ENCODE data around the gene TBCD.
A peak's percentile ranks its signal among the peaks of the same experiment; 100 is the strongest.

Gene TBCD

DNA sequence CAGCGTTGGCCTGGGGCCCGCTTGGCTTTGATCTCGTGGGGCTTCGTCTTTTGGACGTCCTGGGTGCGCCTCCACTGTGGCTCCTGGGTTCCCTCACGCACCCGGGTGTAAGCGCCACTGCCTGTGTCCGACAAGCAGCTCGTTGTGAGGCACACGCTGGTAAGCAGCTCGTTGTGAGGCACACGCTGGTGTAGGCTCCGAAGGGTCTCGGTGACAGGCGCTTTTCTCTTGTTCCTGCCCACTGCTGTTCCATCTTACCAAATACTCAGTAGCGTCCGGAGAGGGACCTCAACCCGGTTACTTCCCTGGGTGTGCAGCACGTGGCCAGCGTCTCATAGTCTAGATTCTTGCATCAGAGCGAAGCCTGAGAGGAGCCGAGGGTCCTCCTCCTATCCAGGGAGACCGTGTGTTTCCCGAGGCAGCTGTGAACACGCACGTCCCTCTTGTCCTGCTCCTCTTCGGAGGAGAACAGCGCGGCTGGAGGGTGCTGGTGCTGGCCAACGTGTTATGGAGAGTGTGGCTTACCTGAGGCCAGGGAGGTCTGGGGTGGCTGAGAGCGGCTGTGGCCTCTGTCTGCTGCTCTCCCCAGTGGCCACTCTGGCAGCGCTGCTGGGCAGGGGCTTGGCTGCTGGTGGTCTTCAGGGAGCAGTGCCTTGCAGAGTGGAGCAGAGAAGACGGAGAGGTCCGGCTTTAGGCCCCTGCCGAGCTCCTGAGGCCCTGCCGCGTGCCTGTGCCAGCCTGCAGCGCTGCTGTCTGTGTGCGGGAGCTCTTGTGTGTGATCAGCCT lies 120.1 kb downstream of the TBCD start:
- DNase-seq (ENCODE audit: low spot score) = no peak

GRCh38 chr17:82872591-82873520 lies 121.0 kb downstream of the TBCD start:
- no peak for DNase-seq (ENCODE audit: low spot score)

GRCh38 chr17:82873521-82873920 lies 121.7 kb downstream of the TBCD start:
- DNase-seq (ENCODE audit: low spot score) = no peak

DNA sequence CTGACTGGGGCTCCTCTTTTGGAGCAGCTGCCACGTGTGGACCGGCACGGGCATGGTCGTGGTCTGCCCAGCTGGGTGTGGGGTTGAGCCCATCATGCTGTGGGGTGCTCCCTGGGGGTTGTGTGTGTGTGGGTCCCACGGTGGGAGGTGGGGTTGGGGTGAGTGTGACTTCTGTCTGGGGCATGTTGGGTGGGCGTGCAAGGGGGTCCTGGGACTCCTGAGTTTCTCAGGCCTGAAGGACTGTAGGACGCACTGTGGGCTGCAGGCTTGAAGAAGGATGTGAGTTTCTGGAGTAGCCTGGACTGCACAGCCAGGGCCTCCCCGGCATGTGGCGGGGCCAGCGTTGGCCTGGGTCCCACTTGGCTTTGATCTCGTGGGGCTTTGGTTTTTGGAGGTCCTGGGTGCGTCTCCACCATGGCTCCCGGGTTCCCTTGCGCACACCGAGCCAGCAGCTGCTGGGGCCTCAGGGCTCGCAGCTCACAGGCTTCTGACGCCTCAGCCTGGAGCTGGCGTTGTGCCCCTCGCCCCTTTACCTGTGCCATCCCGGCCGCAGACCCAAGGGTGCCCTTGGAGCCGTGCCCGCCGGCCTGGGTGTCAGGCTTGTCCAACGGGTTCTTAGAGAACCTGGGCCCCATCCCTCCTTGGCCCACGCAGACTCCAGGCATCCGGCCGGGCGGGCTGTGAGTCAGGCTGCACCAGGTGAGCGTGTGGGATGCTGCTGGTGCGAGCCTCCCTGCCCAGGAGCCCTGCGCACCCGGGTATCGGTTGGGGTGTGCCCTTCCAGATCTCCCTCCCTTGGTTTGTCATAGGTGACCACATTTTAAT lies 122.4 kb downstream of the TBCD start:
- no peak for DNase-seq (ENCODE audit: low spot score)

GRCh38 chr17:82875407-82875856 lies 123.6 kb downstream of the TBCD start:
- DNase-seq (ENCODE audit: low spot score) = no peak

DNA sequence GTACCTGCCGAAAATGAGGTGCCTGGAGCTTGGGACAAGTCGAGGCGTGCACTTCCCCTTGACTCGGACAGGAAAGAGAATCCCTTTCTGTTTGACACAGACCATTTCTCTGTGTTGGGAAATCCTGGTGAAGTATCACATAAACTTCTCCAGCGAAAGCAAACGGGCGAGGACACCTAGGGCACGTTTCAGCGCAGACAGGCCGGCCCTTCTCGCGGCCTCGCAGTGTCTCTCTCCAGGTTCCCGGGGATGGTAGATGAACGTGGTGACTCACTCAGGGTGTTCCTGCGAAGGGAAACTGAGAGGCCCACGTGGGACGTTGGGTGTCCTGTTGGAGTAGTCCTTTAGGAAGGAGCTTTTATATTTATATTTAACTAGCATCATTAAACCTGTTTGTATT lies 124.3 kb downstream of the TBCD start:
- DNase-seq (ENCODE audit: low spot score) = no peak

DNA sequence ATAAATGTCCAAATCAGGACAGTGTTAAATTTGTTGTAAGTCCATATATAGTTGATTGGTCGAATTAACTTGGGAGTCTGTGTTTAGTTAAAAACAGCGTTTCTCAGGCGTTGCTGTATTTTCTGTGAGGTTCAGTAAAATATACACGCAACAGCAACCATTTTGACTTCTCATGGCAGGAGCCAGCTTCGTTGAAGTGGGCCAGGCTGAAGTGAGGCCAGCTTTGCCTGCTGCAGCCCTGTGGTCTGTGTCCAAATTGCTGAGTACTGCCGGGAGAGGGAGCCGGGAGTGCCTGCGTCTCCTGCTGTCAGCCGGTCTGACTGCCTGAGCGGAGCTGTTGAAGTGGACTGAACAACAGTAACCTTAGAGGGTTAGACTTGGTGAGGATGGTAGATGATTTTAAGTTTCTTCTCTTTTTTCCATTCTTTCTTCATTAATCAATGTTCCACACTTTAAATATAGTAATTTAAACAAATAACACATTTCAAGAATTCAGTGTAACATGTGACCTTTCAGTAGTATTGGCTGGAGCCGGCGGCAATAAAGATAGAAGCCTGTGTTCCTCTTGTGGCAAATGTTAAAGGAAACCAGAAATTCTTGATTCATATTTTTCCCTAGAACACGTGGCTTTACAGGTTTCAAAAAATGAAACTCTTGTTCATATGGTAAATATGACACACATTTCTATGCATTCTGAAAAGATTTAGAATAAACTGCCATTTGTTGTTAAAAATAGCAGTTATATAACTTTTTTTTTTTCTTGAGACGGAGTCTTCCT lies 124.9 kb downstream of the TBCD start:
- DNase-seq (ENCODE audit: low spot score) = no peak

DNA sequence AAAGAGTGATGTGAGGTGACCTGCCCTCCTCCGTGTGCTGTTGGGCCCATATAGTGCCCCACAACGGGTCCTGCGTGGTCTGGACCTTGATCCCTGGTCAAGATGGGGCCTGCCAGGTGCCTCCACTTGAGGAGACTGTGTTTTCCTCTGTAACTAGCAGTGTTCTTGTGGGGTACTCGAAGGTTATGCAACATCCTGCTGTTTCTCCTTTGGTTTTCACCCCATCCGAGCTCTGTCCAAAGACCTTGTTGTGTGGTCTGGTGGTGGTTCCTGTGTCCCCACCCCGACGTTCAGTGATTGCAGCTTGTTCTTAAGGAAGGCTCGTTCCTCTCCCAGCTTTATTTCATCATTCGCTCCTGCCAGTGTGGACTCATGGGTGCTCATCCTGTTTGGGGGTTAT lies 126.7 kb downstream of the TBCD start:
- DNase-seq (ENCODE audit: low spot score) = no peak

DNA sequence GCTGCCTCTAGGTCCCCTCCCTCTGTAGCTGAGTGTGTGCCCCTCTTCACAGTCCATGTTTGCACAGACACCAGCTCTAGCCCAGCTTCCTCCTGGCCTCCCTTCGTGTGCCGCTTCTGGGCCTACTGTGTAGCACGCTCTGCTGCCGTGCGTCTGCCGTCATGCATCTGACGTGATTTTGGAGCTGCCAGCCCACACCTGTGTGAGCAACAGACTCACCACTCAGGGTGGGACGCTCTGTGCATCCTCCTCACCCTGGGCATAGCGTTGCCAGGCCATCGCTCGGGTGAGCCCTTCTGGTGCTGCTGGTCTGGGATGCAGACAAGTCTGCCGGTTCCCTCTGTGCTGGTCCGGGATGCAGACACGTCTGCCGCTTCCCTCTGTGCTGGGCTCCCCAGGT lies 127.4 kb downstream of the TBCD start:
- DNase-seq (ENCODE audit: low spot score) = no peak

GRCh38 chr17:82880620-82881323 lies 128.9 kb downstream of the TBCD start:
- no peak for DNase-seq (ENCODE audit: low spot score)

DNA sequence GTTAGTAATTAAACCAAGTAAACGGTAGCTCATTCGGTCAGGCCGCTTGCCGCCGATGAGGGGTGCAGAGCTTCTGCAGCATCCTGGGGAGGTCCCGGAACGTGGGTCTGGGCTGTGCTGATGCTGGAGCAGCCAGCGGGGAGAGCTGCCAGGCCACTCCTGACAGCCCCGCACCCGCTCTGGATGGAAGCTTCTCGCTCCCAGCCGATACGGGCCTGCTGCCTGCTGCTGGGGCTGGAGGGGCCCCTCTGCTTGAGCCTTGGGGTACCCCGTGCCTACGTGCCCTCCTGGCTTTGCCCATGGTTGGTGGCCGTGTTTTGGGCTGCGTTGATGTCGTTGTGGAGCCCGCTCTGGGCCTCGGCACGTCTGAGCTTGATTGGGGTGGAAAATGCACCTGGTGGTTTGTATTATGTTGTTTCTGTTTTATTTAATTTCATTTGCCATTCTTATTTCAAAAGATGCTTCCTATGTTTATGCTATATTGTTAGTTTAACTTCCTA lies 129.5 kb downstream of the TBCD start:
- DNase-seq (ENCODE audit: low spot score) = no peak

- DNase-seq (ENCODE audit: low spot score) = no peak
These were observed 130.2 kb downstream of the TBCD start for GRCh38 chr17:82881900-82882714.

GRCh38 chr17:82882715-82883418 lies 131.0 kb downstream of the TBCD start:
- DNase-seq (ENCODE audit: low spot score) = peak; percentile 85

DNA sequence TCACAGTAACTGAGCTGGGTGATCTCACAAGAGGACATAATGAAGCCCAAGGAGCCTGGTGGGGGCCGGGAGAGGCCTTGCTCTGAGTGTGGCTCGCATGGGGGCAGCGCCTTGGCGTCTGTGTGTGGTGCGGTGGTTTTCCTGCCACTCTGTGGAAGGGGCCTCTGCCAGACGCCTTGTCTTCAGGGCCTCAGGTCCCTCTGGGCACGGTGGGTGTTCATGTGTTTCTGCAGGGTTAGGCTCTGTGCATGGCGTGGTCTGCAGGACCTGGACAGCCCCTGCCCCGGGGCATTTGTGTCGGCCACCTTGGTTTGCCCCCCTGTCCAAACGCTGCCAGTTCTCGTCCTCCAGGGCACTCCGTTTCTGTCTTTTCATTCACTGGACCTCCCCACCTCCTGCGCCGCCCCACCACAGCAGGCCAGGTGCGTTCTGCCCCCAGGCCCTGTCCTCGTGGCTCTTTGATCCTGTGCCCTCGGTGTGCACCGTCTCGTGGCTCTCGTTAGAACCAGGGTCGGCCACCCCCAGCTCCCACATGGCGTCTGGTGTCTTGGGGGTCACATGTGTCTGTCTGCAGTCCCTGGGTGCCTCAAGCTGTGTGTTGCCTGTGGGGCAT lies 131.7 kb downstream of the TBCD start:
- no peak for DNase-seq (ENCODE audit: low spot score)

- DNase-seq (ENCODE audit: low spot score) = no peak
These were observed 132.6 kb downstream of the TBCD start for GRCh38 chr17:82884341-82884969.

GRCh38 chr17:82884970-82885353 lies 133.1 kb downstream of the TBCD start:
- DNase-seq (ENCODE audit: low spot score) = peak; percentile 45

DNA sequence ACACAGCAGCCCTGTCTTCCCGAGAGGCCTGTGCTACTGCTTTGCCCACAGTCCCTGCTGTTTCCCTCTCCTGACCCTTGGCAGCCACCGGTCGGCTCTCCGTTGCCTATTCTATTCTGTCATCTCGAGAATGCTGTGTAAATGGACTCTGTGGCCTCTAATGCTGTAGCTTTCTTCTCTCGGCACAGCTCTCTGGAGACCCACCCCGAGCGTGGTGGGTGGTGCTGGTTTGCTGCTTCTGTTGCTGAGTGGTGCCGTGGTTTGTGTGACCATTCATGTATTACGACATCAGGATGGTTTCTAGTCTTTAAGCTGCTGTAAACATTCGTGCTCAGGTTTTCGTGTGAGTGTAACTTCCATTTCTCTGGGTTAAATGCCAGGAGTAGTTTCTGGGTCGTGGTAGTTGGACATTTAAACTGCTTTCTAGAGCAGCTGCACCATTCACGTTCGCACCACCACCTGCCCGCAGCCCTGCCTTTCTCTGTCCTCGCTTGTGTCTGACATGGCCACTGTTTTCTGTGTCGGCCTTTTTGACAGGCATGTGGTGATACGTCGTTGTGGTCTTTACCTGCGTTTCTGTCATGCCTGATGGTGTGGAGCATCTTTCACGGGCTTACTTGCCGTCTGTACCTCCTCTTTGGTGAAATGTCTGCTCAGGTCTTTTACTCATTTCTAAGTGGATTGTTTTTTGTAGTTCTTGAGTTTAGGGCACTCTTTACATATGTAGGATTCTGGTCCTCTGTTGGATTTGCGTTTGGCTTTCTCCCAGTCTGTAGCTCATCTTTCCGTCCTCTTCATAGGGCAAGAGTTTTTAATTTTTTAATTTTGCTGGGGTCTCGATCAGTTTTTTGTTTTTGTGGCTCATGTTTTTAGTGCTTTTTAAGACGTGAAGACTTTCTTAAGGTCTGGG lies 135.6 kb downstream of the TBCD start:
- no peak for DNase-seq (ENCODE audit: low spot score)

All from CD4-positive, alpha-beta T cell treated with Interleukin-6 at 100 ng/mL for 8 hours (primary cell).